ENCODE measurements around the gene FKBP10.

DNA sequence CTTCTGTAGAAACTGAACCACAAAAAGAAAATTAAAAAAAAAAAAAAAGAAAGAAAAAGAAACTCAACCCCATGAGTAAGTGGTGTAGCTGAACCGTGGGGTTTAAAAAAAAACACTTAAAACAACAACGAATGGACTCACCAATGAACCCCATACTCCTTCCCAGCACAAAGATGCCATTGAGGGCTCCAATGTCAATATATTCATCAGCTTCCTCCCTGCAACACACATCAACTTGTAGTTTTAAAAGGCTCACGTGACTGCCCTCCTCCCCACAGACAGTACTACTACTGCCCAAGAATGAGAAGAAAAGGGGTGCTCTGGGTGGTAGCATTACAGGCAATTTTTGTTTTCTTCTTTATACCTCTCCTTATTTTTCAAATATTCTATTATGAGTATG, 55.8 kb downstream of the FKBP10 start:
- TF ChIP-seq, protein P1, sequence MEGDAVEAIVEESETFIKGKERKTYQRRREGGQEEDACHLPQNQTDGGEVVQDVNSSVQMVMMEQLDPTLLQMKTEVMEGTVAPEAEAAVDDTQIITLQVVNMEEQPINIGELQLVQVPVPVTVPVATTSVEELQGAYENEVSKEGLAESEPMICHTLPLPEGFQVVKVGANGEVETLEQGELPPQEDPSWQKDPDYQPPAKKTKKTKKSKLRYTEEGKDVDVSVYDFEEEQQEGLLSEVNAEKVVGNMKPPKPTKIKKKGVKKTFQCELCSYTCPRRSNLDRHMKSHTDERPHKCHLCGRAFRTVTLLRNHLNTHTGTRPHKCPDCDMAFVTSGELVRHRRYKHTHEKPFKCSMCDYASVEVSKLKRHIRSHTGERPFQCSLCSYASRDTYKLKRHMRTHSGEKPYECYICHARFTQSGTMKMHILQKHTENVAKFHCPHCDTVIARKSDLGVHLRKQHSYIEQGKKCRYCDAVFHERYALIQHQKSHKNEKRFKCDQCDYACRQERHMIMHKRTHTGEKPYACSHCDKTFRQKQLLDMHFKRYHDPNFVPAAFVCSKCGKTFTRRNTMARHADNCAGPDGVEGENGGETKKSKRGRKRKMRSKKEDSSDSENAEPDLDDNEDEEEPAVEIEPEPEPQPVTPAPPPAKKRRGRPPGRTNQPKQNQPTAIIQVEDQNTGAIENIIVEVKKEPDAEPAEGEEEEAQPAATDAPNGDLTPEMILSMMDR (IDR thresholded peaks at IDR 0.05; ENCODE audit: low read depth, low read length, missing input control), result no peak
- TF ChIP-seq, protein P2, sequence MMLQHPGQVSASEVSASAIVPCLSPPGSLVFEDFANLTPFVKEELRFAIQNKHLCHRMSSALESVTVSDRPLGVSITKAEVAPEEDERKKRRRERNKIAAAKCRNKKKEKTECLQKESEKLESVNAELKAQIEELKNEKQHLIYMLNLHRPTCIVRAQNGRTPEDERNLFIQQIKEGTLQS (IDR thresholded peaks at IDR 0.05), result no peak
- TF ChIP-seq, protein P3, sequence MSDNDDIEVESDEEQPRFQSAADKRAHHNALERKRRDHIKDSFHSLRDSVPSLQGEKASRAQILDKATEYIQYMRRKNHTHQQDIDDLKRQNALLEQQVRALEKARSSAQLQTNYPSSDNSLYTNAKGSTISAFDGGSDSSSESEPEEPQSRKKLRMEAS (IDR thresholded peaks at IDR 0.05), result no peak
